Stomach (tissue), 4 donors: ENCODE data around the gene UBE2C.

Source experiments
- CTCF ChIP-seq, 7 experiments: fragments of 450-650 bp in 4 of 7; fragments of 200-600 bp in 3 of 7; sonication (generic) in 3 of 7; IDR thresholded peaks; one replicate each; pipeline ENCODE4 v1.5.1; 2016 to 2019; ENCODE audit warnings: antibody characterized with exemption in 7 of 7, control low read depth in 2 of 7, mild to moderate bottlenecking in 1 of 7
- EP300 ChIP-seq: sonication (generic); formaldehyde crosslinking; IDR thresholded peaks from one replicate; pipeline ENCODE4 v1.6.1; 2017; ENCODE audit warnings: antibody characterized with exemption
- POLR2A ChIP-seq, 4 donors: fragments of 450-650 bp; IDR thresholded peaks; one replicate each; pipeline ENCODE4 v1.6.1; 2016; ENCODE audit warnings: antibody characterized with exemption in 4 of 4, control low read depth in 2 of 4, mild to moderate bottlenecking in 1 of 4, moderate library complexity in 1 of 4
- POLR2AphosphoS5 ChIP-seq, 3 donors: sonication (generic); formaldehyde crosslinking; IDR thresholded peaks; one replicate each; pipeline ENCODE4 v1.6.1; 2016; ENCODE audit warnings: antibody characterized with exemption in 3 of 3

DNA sequence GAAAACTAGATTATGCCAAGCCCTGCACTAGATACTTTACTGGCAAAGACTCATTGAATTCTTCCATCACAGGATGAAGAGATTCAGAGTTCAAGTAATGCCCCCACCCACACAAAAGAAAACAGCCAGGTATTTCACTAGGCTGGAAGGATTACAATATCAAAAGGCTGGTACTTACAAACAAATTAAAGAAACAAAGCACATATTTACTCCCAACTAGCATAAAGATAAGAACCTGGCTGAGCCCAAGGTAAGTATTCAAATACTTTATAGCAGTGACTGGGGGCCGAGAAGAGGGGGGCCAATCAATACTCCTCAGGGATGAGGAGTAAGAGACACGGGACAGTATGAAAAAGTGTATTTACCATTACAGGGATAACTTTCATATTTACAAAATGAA is 41.0 kb downstream of the UBE2C start:
- TF ChIP-seq POLR2A (IDR thresholded peaks at IDR 0.05) (no peak), POLR2AphosphoS5 (IDR thresholded peaks at IDR 0.05) (no peak), EP300 (no peak), CTCF (IDR thresholded peaks at IDR 0.05) (no peak)
